AG04450 (cell line): ENCODE data around the gene MED13L. TPM values are rescaled to one million over a fixed set of nuclear protein-coding genes. Genes with fewer than 3 reads are reported as not detected.

Source experiments
- CTCF ChIA-PET: fragments of 300-600, 350-600 bp; formaldehyde crosslinking; extraction: SDS; loops from one replicate; lab custom pipeline; 2022; ENCODE audit warnings: antibody characterized with exemption, inconsistent platforms; lab: Charles Lee
- POLR2A ChIA-PET: fragments of 350-600 bp; formaldehyde crosslinking; extraction: SDS; loops from one replicate; lab custom pipeline; 2021; ENCODE audit warnings: antibody characterized with exemption, inconsistent platforms; lab: Yijun Ruan, JAX
- DNase-seq: peaks from one replicate; pipeline ENCODE4 v3.0.0-alpha.2; 2011; ENCODE audit warnings: low read depth, low spot score
- H3K27ac ChIP-seq: one replicate; pipeline ENCODE4 v1.5.1; 2012; ENCODE audit warnings: low read depth, low read length, control low read depth
- H3K27me3 ChIP-seq: one replicate; pipeline ENCODE4 v1.6.0; 2012; ENCODE audit warnings: low read length; ENCODE audit not compliant: control insufficient read depth, insufficient read depth
- H3K4me3 ChIP-seq: 2 replicates; pipeline ENCODE4 v1.5.1; 2011; ENCODE audit warnings: mild to moderate bottlenecking, low read depth, low read length, control low read depth
- H3K9me3 ChIP-seq: 2 replicates; pipeline ENCODE4 v1.5.1; 2012; ENCODE audit warnings: low read length; ENCODE audit not compliant: control insufficient read depth, insufficient read depth
- CTCF ChIP-seq: IDR thresholded peaks from 2 replicates; pipeline ENCODE4 v1.5.1; 2011; ENCODE audit warnings: low read depth, low read length, control low read depth, inconsistent platforms
- polyA plus RNA-seq: library from polyadenylated mRNA; depleted of rRNA; stranded (reverse); fragments of >200 nt; gene quantifications from 2 replicates; pipeline ENCODE4 v1.2.3, GENCODE V29; 2011

MED13L gene
- polyA plus RNA-seq, 1 experiment, result 56.2 TPM

- H3K9me3 ChIP-seq, result no peaks in the 10 kb centered on the region
- no peak for TF ChIP-seq CTCF
- ChIA-PET POLR2A (no interaction called here), CTCF (interaction anchor here (0.6 to 1.6 kb wide), 2 partner anchors 9 to 153 kb away, joined by 3 to 4 read pairs; no protein-coding TSS in a partner anchor)
- no peak overlapping the region for H3K27ac ChIP-seq
- no peak for DNase-seq
- H3K27me3 ChIP-seq, result no peaks in the 10 kb centered on the region
- H3K4me3 ChIP-seq, result no peak overlapping the region
Measured at GRCh38 chr12:116150452-116150851, 127.0 kb downstream of the MED13L start.

- Histone ChIP-seq H3K27me3 (no peaks in the 10 kb centered on the region), H3K4me3 (no peak overlapping the region), H3K27ac (no peak overlapping the region), H3K9me3 (no peaks in the 10 kb centered on the region)
- TF ChIP-seq CTCF, result no peak
- ChIA-PET POLR2A (no interaction called here), CTCF (interaction anchor here (0.6 to 1.6 kb wide), 2 partner anchors 9 to 152 kb away, joined by 3 to 4 read pairs; no protein-coding TSS in a partner anchor)
- no peak for DNase-seq
Measured at GRCh38 chr12:116150001-116150400, 127.5 kb downstream of the MED13L start.

GRCh38 chr12:116148844-116149243 is 128.6 kb downstream of the MED13L start:
- CTCF ChIA-PET, result no interaction called here
- H3K4me3 ChIP-seq, result no peak overlapping the region
- no peak overlapping the region for H3K27ac ChIP-seq
- no peak for TF ChIP-seq CTCF
- no peaks in the 10 kb centered on the region for H3K27me3 ChIP-seq
- no peaks in the 10 kb centered on the region for H3K9me3 ChIP-seq
- no peak for DNase-seq
- POLR2A ChIA-PET, result no interaction called here

GRCh38 chr12:116146386-116146785 is 131.1 kb downstream of the MED13L start:
- TF ChIP-seq CTCF, result no peak
- ChIA-PET POLR2A (interaction anchor here (0.6 kb wide), 1 partner anchor 154 kb away, joined by 5 read pairs; no protein-coding TSS in a partner anchor), CTCF (no interaction called here)
- H3K9me3 ChIP-seq, result no peaks in the 10 kb centered on the region
- H3K27me3 ChIP-seq, result no peaks in the 10 kb centered on the region
- DNase-seq, result no peak
- H3K4me3 ChIP-seq, result no peak overlapping the region
- H3K27ac ChIP-seq, result no peak overlapping the region

- Histone ChIP-seq H3K4me3 (no peak overlapping the region), H3K9me3 (no peaks in the 10 kb centered on the region), H3K27me3 (no peaks in the 10 kb centered on the region), H3K27ac (no peak overlapping the region)
- no peak for TF ChIP-seq CTCF
- no peak for DNase-seq
- ChIA-PET CTCF (no interaction called here), POLR2A (interaction anchor here (0.6 kb wide), 1 partner anchor 1333 kb away, joined by 4 read pairs; no protein-coding TSS in a partner anchor)
Measured at GRCh38 chr12:116145451-116145850, 132.0 kb downstream of the MED13L start.
